Activated CD4-positive, alpha-beta T cell treated with anti-CD3 and anti-CD28 coated beads for 4 hours (primary cell): ENCODE data around the gene IQSEC1.
"Not testable (repeated sequence)": the region's sequence is repeated elsewhere in the genome, so short reads cannot be mapped to it uniquely, and the experiment has no call there.

ENCODE experiments used
- DNase-seq, 2 donors: peaks; one replicate each; pipeline ENCODE4 v3.0.0-alpha.2; 2020

IQSEC1 gene

GRCh38 chr3:12853847-12854246, 219.4 kb downstream of the IQSEC1 start:
- not testable (repeated sequence) for DNase-seq

DNA sequence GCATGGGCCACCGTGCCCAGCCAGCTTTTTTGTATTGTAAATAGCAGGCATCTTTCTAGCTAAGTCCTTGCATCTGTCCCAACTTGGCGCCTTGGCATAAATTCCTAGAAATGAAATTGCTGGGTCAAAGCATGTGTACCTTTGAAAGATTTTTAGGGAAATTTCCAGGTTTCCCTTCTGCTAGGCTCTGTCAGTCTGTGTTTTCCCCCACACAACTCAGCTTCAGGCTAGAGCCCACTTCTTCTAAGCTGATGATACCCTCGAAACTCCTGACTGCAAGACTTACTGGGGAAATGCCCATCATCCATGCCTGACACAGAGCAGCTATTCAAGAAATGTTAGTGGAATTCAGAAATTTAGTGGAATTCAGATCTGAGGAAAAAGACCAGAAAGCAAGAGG, 221.0 kb downstream of the IQSEC1 start:
- DNase-seq = no peak
